ENCODE data around the gene TYMP. TPM values are rescaled to one million over a fixed set of nuclear protein-coding genes. Genes with fewer than 3 reads are reported as not detected.

The TYMP gene
- polyA plus RNA-seq, 2 donors: 35.7 to 48.0 TPM

- no peak overlapping the region for H3K27ac ChIP-seq (ENCODE audit: low read depth in 2 of 2, low read length in 1 of 2)
Measured at GRCh38 chr22:50548921-50549790, 19.3 kb upstream of the TYMP start.

GRCh38 chr22:50548040-50548920, 18.5 kb upstream of the TYMP start:
- H3K27me3 ChIP-seq (ENCODE audit: control insufficient read depth in 1 of 2, insufficient read depth in 2 of 2, low read length in 2 of 2): no peaks in the 10 kb centered on the region
- no peaks in the 10 kb centered on the region for H3K36me3 ChIP-seq (ENCODE audit: control insufficient read depth in 2 of 2, insufficient read depth in 2 of 2, low read length in 1 of 2)
- WGBS, 2 donors: 23 to 36% methylated on average over 47 to 56 of the region's 56 CpGs
- peak overlapping the region in 1 of 2 donors; percentile 26 for H3K4me3 ChIP-seq (ENCODE audit: low read depth in 1 of 2, low read length in 2 of 2)
- no peak overlapping the region for H3K27ac ChIP-seq (ENCODE audit: low read depth in 2 of 2, low read length in 1 of 2)
- H3K4me1 ChIP-seq (ENCODE audit: control insufficient read depth in 2 of 2, insufficient read depth in 2 of 2, low read length in 1 of 2): peaks cover 4 to 16% of the 10 kb centered on the region in 2 donors
- no peaks in the 10 kb centered on the region for H3K9me3 ChIP-seq (ENCODE audit: control insufficient read depth in 2 of 2, insufficient read depth in 1 of 2, low read depth in 1 of 2, low read length in 1 of 2)

More at GRCh38 chr22:50548921-50549790, 19.3 kb upstream of the TYMP start:
- Histone ChIP-seq H3K4me1 (ENCODE audit: control insufficient read depth in 2 of 2, insufficient read depth in 2 of 2, low read length in 1 of 2) (peaks cover 1 to 16% of the 10 kb centered on the region in 2 donors), H3K9me3 (ENCODE audit: control insufficient read depth in 2 of 2, insufficient read depth in 1 of 2, low read depth in 1 of 2, low read length in 1 of 2) (no peaks in the 10 kb centered on the region), H3K4me3 (ENCODE audit: low read depth in 1 of 2, low read length in 2 of 2) (peak overlapping the region in 1 of 2 donors; percentile 26), H3K36me3 (ENCODE audit: control insufficient read depth in 2 of 2, insufficient read depth in 2 of 2, low read length in 1 of 2) (no peaks in the 10 kb centered on the region), H3K27me3 (ENCODE audit: control insufficient read depth in 1 of 2, insufficient read depth in 2 of 2, low read length in 2 of 2) (no peaks in the 10 kb centered on the region)
- WGBS, 2 donors: 66 to 71% methylated on average over 49 to 68 of the region's 68 CpGs

DNA sequence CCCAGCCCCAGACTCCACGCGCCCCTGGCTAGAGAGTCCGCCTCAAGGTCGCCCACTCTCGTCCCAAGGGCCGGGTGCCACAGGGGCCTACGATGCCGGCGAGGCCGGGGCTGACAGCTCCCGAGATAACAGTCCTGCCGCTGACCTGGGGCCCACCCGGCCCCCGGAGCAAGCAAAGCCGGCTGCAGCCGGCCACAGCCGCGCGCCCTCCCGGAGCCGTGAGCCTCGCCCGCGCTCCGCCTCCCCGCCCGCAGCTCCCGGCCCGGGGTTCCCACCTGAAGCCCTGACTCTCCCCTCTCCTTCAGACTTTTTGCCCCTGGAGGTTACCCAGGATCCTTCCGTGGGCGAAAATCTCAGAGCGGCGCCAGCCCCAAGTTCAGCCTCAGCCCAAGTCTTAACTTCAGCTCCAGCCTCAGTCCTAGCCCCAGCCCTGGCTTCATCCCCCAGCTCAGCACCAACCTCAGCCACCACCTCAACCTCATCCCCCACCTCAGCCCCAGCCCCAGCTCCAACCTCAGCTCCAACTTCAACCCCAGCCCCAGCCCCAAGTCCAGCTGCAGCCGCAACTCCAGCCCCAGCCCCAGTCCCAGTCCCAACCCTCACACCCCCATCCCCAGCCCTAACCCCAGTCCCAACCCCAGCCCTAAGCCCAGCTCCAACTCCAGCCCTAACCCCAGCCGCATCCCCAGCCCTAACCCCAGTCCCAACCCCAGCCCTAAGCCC, 17.6 kb upstream of the TYMP start:
- Histone ChIP-seq H3K27me3 (ENCODE audit: control insufficient read depth in 1 of 2, insufficient read depth in 2 of 2, low read length in 2 of 2) (no peaks in the 10 kb centered on the region), H3K4me3 (ENCODE audit: low read depth in 1 of 2, low read length in 2 of 2) (no peak overlapping the region)
- WGBS, 2 donors: 20 to 21% methylated on average over 28 to 35 of the region's 35 CpGs

DNA sequence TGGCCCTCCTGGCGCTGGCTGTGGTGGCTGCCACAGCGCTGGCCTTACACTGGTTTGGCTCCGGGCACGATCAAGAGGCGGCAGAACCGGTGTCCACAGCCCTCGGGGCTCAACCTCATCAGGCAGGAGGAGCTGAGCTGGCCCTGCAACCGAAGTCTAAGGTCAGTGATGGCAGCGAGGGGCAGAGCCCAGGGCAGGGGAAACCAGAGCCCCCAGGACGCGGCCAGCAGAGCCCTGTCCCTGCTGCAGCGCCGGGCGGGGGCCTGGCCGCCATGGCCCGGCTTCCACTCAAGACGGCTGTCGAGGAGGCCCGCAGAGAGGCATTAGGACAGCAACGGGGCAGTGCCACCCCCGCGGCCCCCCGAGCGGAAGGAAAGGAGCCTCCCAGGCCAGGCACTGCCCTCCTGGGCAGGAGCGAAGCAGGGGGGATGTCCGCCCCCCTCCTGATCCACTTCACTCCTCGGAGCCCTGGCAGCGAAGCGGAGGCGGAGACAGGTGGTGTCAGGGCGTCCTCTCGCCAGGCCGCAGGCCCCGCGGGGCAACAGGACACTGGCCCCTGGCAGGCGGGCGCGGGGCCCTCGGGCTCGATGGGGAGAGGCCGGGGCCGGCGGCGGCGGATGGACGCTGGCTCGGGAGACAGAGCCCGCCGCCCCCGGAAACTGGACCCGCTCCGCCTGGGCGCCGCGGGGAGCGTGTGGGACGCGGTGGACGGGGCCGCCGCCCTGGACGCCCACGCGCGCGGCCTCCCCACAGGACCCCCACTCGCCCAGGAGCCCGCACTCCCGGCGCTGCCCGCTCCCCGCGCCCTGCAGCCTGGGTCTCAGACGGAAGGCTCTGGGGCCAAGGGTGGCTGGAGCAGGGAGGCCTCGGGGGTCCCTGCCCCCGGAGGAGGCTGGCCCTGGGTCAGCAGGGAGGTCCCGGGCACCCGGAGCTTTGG, 16.8 kb upstream of the TYMP start:
- Histone ChIP-seq H3K9me3 (ENCODE audit: control insufficient read depth in 2 of 2, insufficient read depth in 1 of 2, low read depth in 1 of 2, low read length in 1 of 2) (no peaks in the 10 kb centered on the region), H3K4me3 (ENCODE audit: low read depth in 1 of 2, low read length in 2 of 2) (no peak overlapping the region), H3K36me3 (ENCODE audit: control insufficient read depth in 2 of 2, insufficient read depth in 2 of 2, low read length in 1 of 2) (no peaks in the 10 kb centered on the region), H3K4me1 (ENCODE audit: control insufficient read depth in 2 of 2, insufficient read depth in 2 of 2, low read length in 1 of 2) (peaks cover 4 to 19% of the 10 kb centered on the region in 2 donors), H3K27ac (ENCODE audit: low read depth in 2 of 2, low read length in 1 of 2) (no peak overlapping the region), H3K27me3 (ENCODE audit: control insufficient read depth in 1 of 2, insufficient read depth in 2 of 2, low read length in 2 of 2) (no peaks in the 10 kb centered on the region)
- 52 to 69% methylated on average over 55 to 78 of the region's 78 CpGs for WGBS, 2 donors

More for the DNA sequence above, 17.6 kb upstream of the TYMP start:
- no peak overlapping the region for H3K27ac ChIP-seq (ENCODE audit: low read depth in 2 of 2, low read length in 1 of 2)
- H3K4me1 ChIP-seq (ENCODE audit: control insufficient read depth in 2 of 2, insufficient read depth in 2 of 2, low read length in 1 of 2): peaks cover 4 to 19% of the 10 kb centered on the region in 2 donors
- H3K36me3 ChIP-seq (ENCODE audit: control insufficient read depth in 2 of 2, insufficient read depth in 2 of 2, low read length in 1 of 2): no peaks in the 10 kb centered on the region
- no peaks in the 10 kb centered on the region for H3K9me3 ChIP-seq (ENCODE audit: control insufficient read depth in 2 of 2, insufficient read depth in 1 of 2, low read depth in 1 of 2, low read length in 1 of 2)

DNA sequence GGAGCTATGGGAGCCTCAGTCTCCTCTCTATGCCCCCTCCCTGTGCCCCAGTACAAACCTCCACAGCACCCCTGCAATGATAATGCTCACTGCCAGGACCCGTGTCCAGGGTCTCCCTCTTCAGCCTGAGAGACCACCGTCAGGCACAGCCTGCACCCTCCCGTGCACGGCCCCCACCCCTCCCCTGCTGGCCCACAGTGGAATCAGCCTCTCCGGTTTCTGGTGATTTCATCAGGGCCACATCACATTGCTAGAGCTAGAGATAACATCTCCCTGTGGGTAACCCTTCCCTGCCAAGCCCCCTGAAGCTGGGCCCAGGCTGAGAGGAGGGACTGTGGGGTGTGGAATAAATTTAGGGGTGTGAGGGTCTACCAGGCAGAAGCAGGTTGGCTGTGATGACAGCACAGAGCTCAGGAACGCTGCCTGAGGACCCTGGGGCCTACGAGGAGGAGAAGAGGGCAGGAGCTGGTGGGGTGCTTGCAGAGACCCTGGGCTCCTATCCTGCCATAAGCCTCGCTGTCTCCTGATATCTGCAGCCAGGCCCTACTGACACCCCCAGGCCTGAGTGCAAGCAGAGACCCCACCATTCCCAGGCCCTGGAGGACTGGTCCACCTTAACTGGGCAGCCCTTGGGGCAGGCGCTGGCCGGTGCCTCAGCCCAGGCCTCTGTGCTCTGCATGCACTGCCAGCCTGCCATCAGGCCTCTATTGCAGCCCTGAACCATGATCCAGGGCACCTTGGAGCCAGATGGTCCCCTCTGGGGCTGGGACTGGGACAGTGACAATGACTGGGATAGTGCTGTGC, 15.9 kb upstream of the TYMP start, which contains the start of gene KLHDC7B:
Gene KLHDC7B (plus strand): TSS at position 378 of the 804 bp plus-strand sequence. CDS start 345 bp downstream, at position 723.
- no peaks in the 10 kb centered on the region for H3K27me3 ChIP-seq (ENCODE audit: control insufficient read depth in 1 of 2, insufficient read depth in 2 of 2, low read length in 2 of 2)
- H3K36me3 ChIP-seq (ENCODE audit: control insufficient read depth in 2 of 2, insufficient read depth in 2 of 2, low read length in 1 of 2): no peaks in the 10 kb centered on the region
- whole genome bisulfite sequencing, 2 donors: 58 to 64% methylated on average over 10 of the region's 10 CpGs
- peak within 1 kb of the TSS; percentile 74 to 85 for H3K27ac ChIP-seq (ENCODE audit: low read depth in 2 of 2, low read length in 1 of 2)
- no peak within 1 kb of the TSS for H3K4me3 ChIP-seq (ENCODE audit: low read depth in 1 of 2, low read length in 2 of 2)
- H3K9me3 ChIP-seq (ENCODE audit: control insufficient read depth in 2 of 2, insufficient read depth in 1 of 2, low read depth in 1 of 2, low read length in 1 of 2): no peaks in the 10 kb centered on the region
- H3K4me1 ChIP-seq (ENCODE audit: control insufficient read depth in 2 of 2, insufficient read depth in 2 of 2, low read length in 1 of 2): peaks cover 4 to 19% of the 10 kb centered on the region in 2 donors

GRCh38 chr22:50544746-50545253, 15.0 kb upstream of the TYMP start:
- no peaks in the 10 kb centered on the region for H3K9me3 ChIP-seq (ENCODE audit: control insufficient read depth in 2 of 2, insufficient read depth in 1 of 2, low read depth in 1 of 2, low read length in 1 of 2)
- peaks cover 4 to 19% of the 10 kb centered on the region in 2 donors for H3K4me1 ChIP-seq (ENCODE audit: control insufficient read depth in 2 of 2, insufficient read depth in 2 of 2, low read length in 1 of 2)
- peak overlapping the region; percentile 74 to 85 for H3K27ac ChIP-seq (ENCODE audit: low read depth in 2 of 2, low read length in 1 of 2)
- H3K36me3 ChIP-seq (ENCODE audit: control insufficient read depth in 2 of 2, insufficient read depth in 2 of 2, low read length in 1 of 2): no peaks in the 10 kb centered on the region
- 41 to 49% methylated on average over 5 of the region's 5 CpGs for WGBS, 2 donors
- no peak overlapping the region for H3K4me3 ChIP-seq (ENCODE audit: low read depth in 1 of 2, low read length in 2 of 2)
- no peaks in the 10 kb centered on the region for H3K27me3 ChIP-seq (ENCODE audit: control insufficient read depth in 1 of 2, insufficient read depth in 2 of 2, low read length in 2 of 2)

DNA sequence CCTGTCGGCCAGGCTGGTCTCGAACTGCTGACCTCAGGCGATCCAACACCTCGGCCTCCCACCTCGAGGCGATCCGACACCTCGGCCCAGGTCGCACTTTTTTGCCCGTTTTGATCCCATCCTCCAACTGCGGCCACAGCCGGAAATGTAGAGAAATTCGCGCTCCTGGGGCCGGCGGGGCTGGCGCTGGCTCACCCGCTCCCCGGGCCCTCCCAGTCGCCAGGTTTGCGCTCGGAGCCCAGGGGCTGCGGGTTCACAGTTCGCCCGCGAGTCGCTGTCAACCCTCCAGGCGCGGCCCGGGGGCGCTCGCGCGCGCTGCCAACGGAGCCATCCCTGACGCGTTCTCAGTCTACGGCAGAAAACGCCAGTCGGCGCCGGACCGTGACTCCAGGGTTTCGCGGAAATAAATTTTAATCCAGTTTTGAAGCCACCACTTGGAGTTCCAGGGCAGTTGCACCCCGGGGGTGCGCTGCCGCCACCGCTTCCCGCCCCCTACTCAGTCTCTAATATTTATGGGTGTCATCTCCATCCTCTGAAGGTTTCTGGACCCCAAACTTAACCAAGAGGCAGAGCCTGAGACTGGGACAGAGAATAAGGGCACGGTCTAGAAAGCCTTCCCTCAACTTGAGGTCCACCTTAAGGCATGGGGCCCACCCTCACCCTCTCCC, 14.4 kb upstream of the TYMP start:
- Histone ChIP-seq H3K27me3 (ENCODE audit: control insufficient read depth in 1 of 2, insufficient read depth in 2 of 2, low read length in 2 of 2) (no peaks in the 10 kb centered on the region), H3K4me1 (ENCODE audit: control insufficient read depth in 2 of 2, insufficient read depth in 2 of 2, low read length in 1 of 2) (peaks cover 4 to 17% of the 10 kb centered on the region in 2 donors), H3K4me3 (ENCODE audit: low read depth in 1 of 2, low read length in 2 of 2) (peak overlapping the region; percentile 25 to 30), H3K9me3 (ENCODE audit: control insufficient read depth in 2 of 2, insufficient read depth in 1 of 2, low read depth in 1 of 2, low read length in 1 of 2) (no peaks in the 10 kb centered on the region), H3K36me3 (ENCODE audit: control insufficient read depth in 2 of 2, insufficient read depth in 2 of 2, low read length in 1 of 2) (no peaks in the 10 kb centered on the region), H3K27ac (ENCODE audit: low read depth in 2 of 2, low read length in 1 of 2) (peak overlapping the region; percentile 74 to 85)
- 3% methylated on average over 52 of the region's 52 CpGs for WGBS, 2 donors

All from esophagus (tissue), 2 donors.